ENCODE measurements around the gene IL1RL2.

IL1RL2 gene

GRCh38 chr2:102239344-102239743 lies 52.5 kb downstream of the IL1RL2 start:
- H3K9me3 ChIP-seq: no peaks in the 10 kb centered on the region
- no peak overlapping the region for H3K4me3 ChIP-seq

GRCh38 chr2:102240640-102241370 lies 54.0 kb downstream of the IL1RL2 start:
- H3K27ac ChIP-seq: peak overlapping the region; percentile 49 to 58
- H3K4me3 ChIP-seq: no peak overlapping the region
- peak; percentile 89 to 94 for DNase-seq
- no peaks in the 10 kb centered on the region for H3K27me3 ChIP-seq
- H3K9me3 ChIP-seq: no peaks in the 10 kb centered on the region
- intact Hi-C loops (cut with DNase I; ENCODE audit: low total_unique reads): loop anchor here (2.0 to 10.0 kb wide), 4 partner anchors 66 to 354 kb away; partner anchors contain the start of gene IL18R1
- H3K4me1 ChIP-seq: peaks cover 0 to 19% (median 8%) of the 10 kb centered on the region in 4 donors
- TF ChIP-seq, protein P1, sequence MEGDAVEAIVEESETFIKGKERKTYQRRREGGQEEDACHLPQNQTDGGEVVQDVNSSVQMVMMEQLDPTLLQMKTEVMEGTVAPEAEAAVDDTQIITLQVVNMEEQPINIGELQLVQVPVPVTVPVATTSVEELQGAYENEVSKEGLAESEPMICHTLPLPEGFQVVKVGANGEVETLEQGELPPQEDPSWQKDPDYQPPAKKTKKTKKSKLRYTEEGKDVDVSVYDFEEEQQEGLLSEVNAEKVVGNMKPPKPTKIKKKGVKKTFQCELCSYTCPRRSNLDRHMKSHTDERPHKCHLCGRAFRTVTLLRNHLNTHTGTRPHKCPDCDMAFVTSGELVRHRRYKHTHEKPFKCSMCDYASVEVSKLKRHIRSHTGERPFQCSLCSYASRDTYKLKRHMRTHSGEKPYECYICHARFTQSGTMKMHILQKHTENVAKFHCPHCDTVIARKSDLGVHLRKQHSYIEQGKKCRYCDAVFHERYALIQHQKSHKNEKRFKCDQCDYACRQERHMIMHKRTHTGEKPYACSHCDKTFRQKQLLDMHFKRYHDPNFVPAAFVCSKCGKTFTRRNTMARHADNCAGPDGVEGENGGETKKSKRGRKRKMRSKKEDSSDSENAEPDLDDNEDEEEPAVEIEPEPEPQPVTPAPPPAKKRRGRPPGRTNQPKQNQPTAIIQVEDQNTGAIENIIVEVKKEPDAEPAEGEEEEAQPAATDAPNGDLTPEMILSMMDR (IDR thresholded peaks at IDR 0.05): peak; percentile 97
- H3K36me3 ChIP-seq: no peaks in the 10 kb centered on the region

More at GRCh38 chr2:102239344-102239743, 52.5 kb downstream of the IL1RL2 start:
- DNase-seq: no peak
- H3K27ac ChIP-seq: no peak overlapping the region
- H3K27me3 ChIP-seq: no peaks in the 10 kb centered on the region
- intact Hi-C loops (cut with DNase I; ENCODE audit: low total_unique reads): no loop called here
- H3K36me3 ChIP-seq: peaks cover 0 to 5% (median 0%) of the 10 kb centered on the region in 3 donors
- TF ChIP-seq, protein P1 (IDR thresholded peaks at IDR 0.05): no peak
- peaks cover 0 to 19% (median 8%) of the 10 kb centered on the region in 4 donors for H3K4me1 ChIP-seq

DNA sequence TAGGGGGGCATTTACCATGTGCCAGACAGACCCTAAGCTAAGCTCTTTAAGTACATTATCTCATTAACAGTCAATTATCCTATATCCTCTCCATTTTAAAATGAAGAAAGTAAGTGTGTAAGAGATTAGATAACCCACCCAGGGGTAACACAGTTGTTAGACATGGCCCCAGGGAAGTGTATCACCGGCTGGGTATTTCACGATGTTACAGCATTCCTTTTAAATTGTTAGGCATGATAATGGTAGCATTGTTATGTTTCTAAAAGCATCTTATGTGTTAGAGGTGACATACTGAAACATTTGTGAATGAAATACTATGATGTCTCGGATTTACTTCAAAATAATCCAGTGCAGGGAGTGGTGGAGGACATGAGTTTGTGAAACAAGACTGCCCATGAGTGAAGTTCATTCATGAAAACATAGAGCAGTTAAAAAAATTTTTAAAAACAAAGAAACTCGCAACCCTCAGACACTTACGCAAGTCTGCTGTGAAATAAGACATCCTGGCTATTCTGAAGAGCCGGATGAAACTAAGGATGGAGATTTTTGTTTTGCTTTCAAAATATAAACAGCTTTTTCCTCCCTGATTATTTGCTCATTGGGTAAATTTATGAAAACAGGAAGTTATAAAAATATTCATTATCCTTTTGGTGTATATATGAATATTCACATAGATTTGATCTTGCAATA lies 54.9 kb downstream of the IL1RL2 start:
- intact Hi-C loops (cut with DNase I; ENCODE audit: low total_unique reads): loop anchor here (2.0 to 10.0 kb wide), 4 partner anchors 67 to 354 kb away; partner anchors contain the start of gene IL18R1
- peaks cover 0 to 19% (median 8%) of the 10 kb centered on the region in 4 donors for H3K4me1 ChIP-seq
- TF ChIP-seq, protein P1 (IDR thresholded peaks at IDR 0.05): no peak
- H3K27ac ChIP-seq: no peak overlapping the region
- H3K9me3 ChIP-seq: no peaks in the 10 kb centered on the region
- no peaks in the 10 kb centered on the region for H3K27me3 ChIP-seq
- H3K36me3 ChIP-seq: no peaks in the 10 kb centered on the region
- no peak for DNase-seq
- no peak overlapping the region for H3K4me3 ChIP-seq

DNA sequence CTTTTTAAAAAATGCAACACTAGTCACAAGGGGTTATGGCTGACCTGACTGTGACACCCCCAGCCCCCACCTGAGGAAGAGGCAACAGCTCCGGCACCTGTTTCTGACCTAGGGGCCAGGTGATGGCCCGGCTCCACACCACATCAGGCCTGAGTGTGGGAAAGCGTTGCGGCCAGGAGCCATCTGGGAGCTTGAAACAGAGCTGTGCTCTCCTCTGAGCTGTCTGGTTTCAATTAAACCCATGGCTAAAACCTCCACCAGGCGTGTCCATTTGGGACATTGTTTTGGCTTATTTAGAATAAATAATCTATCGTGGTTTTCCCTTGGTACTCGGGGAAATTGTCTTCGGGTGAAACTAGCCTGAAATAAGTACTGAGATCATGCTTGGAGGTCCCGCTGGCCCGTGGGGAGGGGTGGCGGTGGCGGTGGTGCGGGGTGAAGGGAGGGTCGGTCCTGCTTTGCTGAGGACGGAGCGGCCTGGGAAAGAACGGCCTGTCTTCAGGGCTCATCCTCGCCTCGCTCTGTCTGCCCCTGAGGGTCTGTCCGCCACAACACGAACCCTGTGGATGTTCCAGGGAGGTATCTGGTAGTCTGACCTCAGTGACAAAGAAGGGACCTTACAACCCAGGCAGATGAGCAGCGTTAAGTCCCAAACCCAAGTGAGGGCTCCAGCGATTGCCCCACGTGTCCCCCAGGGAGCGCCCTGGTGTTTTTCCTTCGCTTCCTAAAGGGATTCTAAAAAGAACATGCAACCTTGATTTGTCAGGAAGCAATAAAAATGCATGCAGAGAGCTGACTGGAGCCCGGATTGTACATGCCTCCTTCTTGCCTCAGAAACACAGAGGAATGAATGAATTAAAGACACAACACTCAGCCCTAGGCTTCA lies 58.7 kb downstream of the IL1RL2 start:
- TF ChIP-seq, protein P1 (IDR thresholded peaks at IDR 0.05): no peak
- DNase-seq: no peak
- intact Hi-C loops (cut with DNase I; ENCODE audit: low total_unique reads): loop anchor here (10.0 kb wide), 2 partner anchors 71 to 109 kb away; partner anchors contain the start of gene IL18R1
- H3K4me3 ChIP-seq: no peak overlapping the region
- H3K27me3 ChIP-seq: peaks cover 0 to 2% of the 10 kb centered on the region in 2 donors
- no peak overlapping the region for H3K27ac ChIP-seq
- H3K9me3 ChIP-seq: no peaks in the 10 kb centered on the region
- no peaks in the 10 kb centered on the region for H3K36me3 ChIP-seq
- H3K4me1 ChIP-seq: peaks cover 0 to 8% (median 4%) of the 10 kb centered on the region in 4 donors

GRCh38 chr2:102250278-102250821 lies 63.5 kb downstream of the IL1RL2 start:
- TF ChIP-seq, protein P1 (IDR thresholded peaks at IDR 0.05): no peak
- no peaks in the 10 kb centered on the region for H3K36me3 ChIP-seq
- intact Hi-C loops (cut with DNase I; ENCODE audit: low total_unique reads): no loop called here
- H3K4me3 ChIP-seq: peak overlapping the region in 1 of 2 donors; percentile 47
- no peak for DNase-seq
- no peaks in the 10 kb centered on the region for H3K9me3 ChIP-seq
- H3K4me1 ChIP-seq: peaks cover 0 to 11% (median 6%) of the 10 kb centered on the region in 4 donors
- no peak overlapping the region for H3K27ac ChIP-seq
- peaks cover 0 to 6% of the 10 kb centered on the region in 2 donors for H3K27me3 ChIP-seq

All from tibial artery (tissue), 4 donors.